ENCODE data around the gene RAP1A.

Gene RAP1A

GRCh38 chr1:111611986-111612385 lies 7.6 kb upstream of the RAP1A start:
- H3K27ac ChIP-seq (ENCODE audit: low read length): peak overlapping the region; percentile 26
- no peak overlapping the region for H3K9ac ChIP-seq (ENCODE audit: low read length in 2 of 2)
- no peaks in the 10 kb centered on the region for H3K36me3 ChIP-seq (ENCODE audit: control insufficient read depth in 2 of 2, insufficient read depth in 2 of 2, low read length in 2 of 2)
- H3K4me1 ChIP-seq (ENCODE audit: control insufficient read depth, insufficient read depth, low read length): peaks cover 9% of the 10 kb centered on the region
- H3K27me3 ChIP-seq (ENCODE audit: control insufficient read depth in 1 of 2, insufficient read depth in 2 of 2, low read length in 2 of 2): no peaks in the 10 kb centered on the region
- H3K9me3 ChIP-seq (ENCODE audit: control insufficient read depth in 2 of 2, low read length in 2 of 2): no peaks in the 10 kb centered on the region
- no peak overlapping the region for H3K4me3 ChIP-seq (ENCODE audit: low read length in 2 of 2)

- H3K4me3 ChIP-seq (ENCODE audit: low read length in 2 of 2): no peak overlapping the region
- peaks cover 6% of the 10 kb centered on the region for H3K4me1 ChIP-seq (ENCODE audit: control insufficient read depth, insufficient read depth, low read length)
- no peaks in the 10 kb centered on the region for H3K27me3 ChIP-seq (ENCODE audit: control insufficient read depth in 1 of 2, insufficient read depth in 2 of 2, low read length in 2 of 2)
- H3K36me3 ChIP-seq (ENCODE audit: control insufficient read depth in 2 of 2, insufficient read depth in 2 of 2, low read length in 2 of 2): no peaks in the 10 kb centered on the region
- no peak overlapping the region for H3K9ac ChIP-seq (ENCODE audit: low read length in 2 of 2)
- no peaks in the 10 kb centered on the region for H3K9me3 ChIP-seq (ENCODE audit: control insufficient read depth in 2 of 2, low read length in 2 of 2)
- H3K27ac ChIP-seq (ENCODE audit: low read length): no peak overlapping the region
These were observed 3.5 kb upstream of the RAP1A start for GRCh38 chr1:111615870-111616715.

DNA sequence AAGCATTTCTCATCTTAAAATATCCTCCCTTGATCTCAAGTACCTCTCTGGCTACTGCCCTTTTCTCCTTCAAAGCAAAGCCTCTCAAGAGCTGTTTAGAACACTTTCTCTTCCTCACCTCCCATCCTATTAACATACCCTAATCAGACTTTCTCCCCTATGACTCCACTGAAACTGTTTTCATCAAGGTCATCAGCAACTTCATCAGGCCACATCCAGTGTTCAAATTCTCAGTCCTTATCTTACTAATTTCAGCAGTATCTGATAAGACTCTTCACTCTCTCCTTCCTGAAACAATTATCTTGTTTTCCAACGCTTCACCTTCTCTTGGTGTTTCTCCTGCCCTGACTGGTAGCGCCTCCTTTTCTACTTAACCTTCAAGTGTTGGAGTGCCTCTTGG lies 1.5 kb upstream of the RAP1A start:
- no peak overlapping the region for H3K4me3 ChIP-seq (ENCODE audit: low read length in 2 of 2)
- H3K27me3 ChIP-seq (ENCODE audit: control insufficient read depth in 1 of 2, insufficient read depth in 2 of 2, low read length in 2 of 2): no peaks in the 10 kb centered on the region
- no peak overlapping the region for H3K9ac ChIP-seq (ENCODE audit: low read length in 2 of 2)
- H3K27ac ChIP-seq (ENCODE audit: low read length): no peak overlapping the region
- H3K9me3 ChIP-seq (ENCODE audit: control insufficient read depth in 2 of 2, low read length in 2 of 2): no peaks in the 10 kb centered on the region
- H3K4me1 ChIP-seq (ENCODE audit: control insufficient read depth, insufficient read depth, low read length): peaks cover 10% of the 10 kb centered on the region
- H3K36me3 ChIP-seq (ENCODE audit: control insufficient read depth in 2 of 2, insufficient read depth in 2 of 2, low read length in 2 of 2): no peaks in the 10 kb centered on the region

GRCh38 chr1:111618961-111619634 lies 491 bp upstream of the RAP1A start:
- Histone ChIP-seq H3K36me3 (ENCODE audit: control insufficient read depth in 2 of 2, insufficient read depth in 2 of 2, low read length in 2 of 2) (no peaks in the 10 kb centered on the region), H3K4me1 (ENCODE audit: control insufficient read depth, insufficient read depth, low read length) (peaks cover 10% of the 10 kb centered on the region), H3K9me3 (ENCODE audit: control insufficient read depth in 2 of 2, low read length in 2 of 2) (no peaks in the 10 kb centered on the region), H3K27me3 (ENCODE audit: control insufficient read depth in 1 of 2, insufficient read depth in 2 of 2, low read length in 2 of 2) (no peaks in the 10 kb centered on the region), H3K4me3 (ENCODE audit: low read length in 2 of 2) (peak overlapping the region; percentile 54 to 90), H3K9ac (ENCODE audit: low read length in 2 of 2) (peak overlapping the region; percentile 50 to 87), H3K27ac (ENCODE audit: low read length) (peak overlapping the region; percentile 88)

DNA sequence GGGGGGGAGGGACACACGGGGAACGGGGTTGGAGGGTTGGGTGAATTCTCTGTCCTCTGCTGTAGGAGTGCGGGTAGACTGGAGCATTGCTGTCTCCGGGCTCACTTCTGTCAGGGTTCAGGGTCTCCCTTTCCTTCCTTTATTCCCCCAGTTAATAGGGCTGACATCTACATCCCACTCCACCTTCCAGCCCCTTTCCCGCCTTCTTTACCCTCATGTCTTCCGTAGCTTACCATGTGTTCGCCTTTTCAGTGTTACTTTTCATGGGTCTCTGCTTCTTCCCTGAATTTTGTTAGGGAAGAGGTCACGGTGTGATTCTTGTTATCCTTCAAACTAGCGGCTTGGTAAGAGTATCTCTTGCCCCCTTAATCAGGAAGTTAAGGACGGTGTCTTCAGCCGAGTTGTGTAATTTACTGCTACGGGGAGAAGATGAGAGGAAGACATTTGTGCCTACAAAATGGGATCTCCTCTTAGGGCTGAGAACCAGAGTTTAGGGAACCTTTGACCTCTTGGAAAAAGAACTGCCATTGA lies 917 bp downstream of the RAP1A start:
- Histone ChIP-seq H3K9ac (ENCODE audit: low read length in 2 of 2) (peak overlapping the region; percentile 91 to 99), H3K4me3 (ENCODE audit: low read length in 2 of 2) (peak overlapping the region; percentile 90 to 93), H3K36me3 (ENCODE audit: control insufficient read depth in 2 of 2, insufficient read depth in 2 of 2, low read length in 2 of 2) (no peaks in the 10 kb centered on the region), H3K27me3 (ENCODE audit: control insufficient read depth in 1 of 2, insufficient read depth in 2 of 2, low read length in 2 of 2) (no peaks in the 10 kb centered on the region), H3K4me1 (ENCODE audit: control insufficient read depth, insufficient read depth, low read length) (peaks cover 10% of the 10 kb centered on the region), H3K9me3 (ENCODE audit: control insufficient read depth in 2 of 2, low read length in 2 of 2) (no peaks in the 10 kb centered on the region), H3K27ac (ENCODE audit: low read length) (peak overlapping the region; percentile 88)

GRCh38 chr1:111621050-111621449 lies 1.5 kb downstream of the RAP1A start:
- Histone ChIP-seq H3K27ac (ENCODE audit: low read length) (peak overlapping the region; percentile 88), H3K27me3 (ENCODE audit: control insufficient read depth in 1 of 2, insufficient read depth in 2 of 2, low read length in 2 of 2) (no peaks in the 10 kb centered on the region), H3K36me3 (ENCODE audit: control insufficient read depth in 2 of 2, insufficient read depth in 2 of 2, low read length in 2 of 2) (no peaks in the 10 kb centered on the region), H3K9ac (ENCODE audit: low read length in 2 of 2) (peak overlapping the region; percentile 91 to 99), H3K9me3 (ENCODE audit: control insufficient read depth in 2 of 2, low read length in 2 of 2) (no peaks in the 10 kb centered on the region), H3K4me3 (ENCODE audit: low read length in 2 of 2) (peak overlapping the region; percentile 90 to 93), H3K4me1 (ENCODE audit: control insufficient read depth, insufficient read depth, low read length) (peaks cover 10% of the 10 kb centered on the region)

GRCh38 chr1:111622166-111622565 lies 2.6 kb downstream of the RAP1A start:
- H3K4me3 ChIP-seq (ENCODE audit: low read length in 2 of 2): peak overlapping the region; percentile 90 to 93
- no peaks in the 10 kb centered on the region for H3K9me3 ChIP-seq (ENCODE audit: control insufficient read depth in 2 of 2, low read length in 2 of 2)
- H3K27ac ChIP-seq (ENCODE audit: low read length): peak overlapping the region; percentile 56
- H3K27me3 ChIP-seq (ENCODE audit: control insufficient read depth in 1 of 2, insufficient read depth in 2 of 2, low read length in 2 of 2): no peaks in the 10 kb centered on the region
- peaks cover 10% of the 10 kb centered on the region for H3K4me1 ChIP-seq (ENCODE audit: control insufficient read depth, insufficient read depth, low read length)
- no peaks in the 10 kb centered on the region for H3K36me3 ChIP-seq (ENCODE audit: control insufficient read depth in 2 of 2, insufficient read depth in 2 of 2, low read length in 2 of 2)
- H3K9ac ChIP-seq (ENCODE audit: low read length in 2 of 2): peak overlapping the region; percentile 2 to 23

GRCh38 chr1:111624382-111624781 lies 4.8 kb downstream of the RAP1A start:
- H3K27me3 ChIP-seq (ENCODE audit: control insufficient read depth in 1 of 2, insufficient read depth in 2 of 2, low read length in 2 of 2): no peaks in the 10 kb centered on the region
- H3K9ac ChIP-seq (ENCODE audit: low read length in 2 of 2): peak overlapping the region in 1 of 2 donors; percentile 14
- peak overlapping the region; percentile 4 for H3K27ac ChIP-seq (ENCODE audit: low read length)
- H3K4me3 ChIP-seq (ENCODE audit: low read length in 2 of 2): no peak overlapping the region
- no peaks in the 10 kb centered on the region for H3K36me3 ChIP-seq (ENCODE audit: control insufficient read depth in 2 of 2, insufficient read depth in 2 of 2, low read length in 2 of 2)
- peaks cover 8% of the 10 kb centered on the region for H3K4me1 ChIP-seq (ENCODE audit: control insufficient read depth, insufficient read depth, low read length)
- H3K9me3 ChIP-seq (ENCODE audit: control insufficient read depth in 2 of 2, low read length in 2 of 2): no peaks in the 10 kb centered on the region

GRCh38 chr1:111625276-111625675 lies 5.7 kb downstream of the RAP1A start:
- peaks cover 8% of the 10 kb centered on the region for H3K4me1 ChIP-seq (ENCODE audit: control insufficient read depth, insufficient read depth, low read length)
- H3K9ac ChIP-seq (ENCODE audit: low read length in 2 of 2): no peak overlapping the region
- H3K36me3 ChIP-seq (ENCODE audit: control insufficient read depth in 2 of 2, insufficient read depth in 2 of 2, low read length in 2 of 2): no peaks in the 10 kb centered on the region
- no peaks in the 10 kb centered on the region for H3K9me3 ChIP-seq (ENCODE audit: control insufficient read depth in 2 of 2, low read length in 2 of 2)
- H3K27me3 ChIP-seq (ENCODE audit: control insufficient read depth in 1 of 2, insufficient read depth in 2 of 2, low read length in 2 of 2): no peaks in the 10 kb centered on the region
- no peak overlapping the region for H3K4me3 ChIP-seq (ENCODE audit: low read length in 2 of 2)
- H3K27ac ChIP-seq (ENCODE audit: low read length): no peak overlapping the region

- H3K36me3 ChIP-seq (ENCODE audit: control insufficient read depth in 2 of 2, insufficient read depth in 2 of 2, low read length in 2 of 2): no peaks in the 10 kb centered on the region
- H3K27me3 ChIP-seq (ENCODE audit: control insufficient read depth in 1 of 2, insufficient read depth in 2 of 2, low read length in 2 of 2): no peaks in the 10 kb centered on the region
- peaks cover 14% of the 10 kb centered on the region for H3K4me1 ChIP-seq (ENCODE audit: control insufficient read depth, insufficient read depth, low read length)
- no peak overlapping the region for H3K4me3 ChIP-seq (ENCODE audit: low read length in 2 of 2)
- no peak overlapping the region for H3K27ac ChIP-seq (ENCODE audit: low read length)
- H3K9ac ChIP-seq (ENCODE audit: low read length in 2 of 2): peak overlapping the region in 1 of 2 donors; percentile 19
- no peaks in the 10 kb centered on the region for H3K9me3 ChIP-seq (ENCODE audit: control insufficient read depth in 2 of 2, low read length in 2 of 2)
These were observed 8.6 kb downstream of the RAP1A start for GRCh38 chr1:111628153-111628552.

All from stomach smooth muscle (tissue), 2 donors.